ENCODE results near the gene TEX44. TPM values are rescaled to one million over a fixed set of nuclear protein-coding genes. Genes with fewer than 3 reads are reported as not detected.

Gene TEX44
- total and polyA plus RNA-seq, 7 experiments from 2014 or later: not detected

DNA sequence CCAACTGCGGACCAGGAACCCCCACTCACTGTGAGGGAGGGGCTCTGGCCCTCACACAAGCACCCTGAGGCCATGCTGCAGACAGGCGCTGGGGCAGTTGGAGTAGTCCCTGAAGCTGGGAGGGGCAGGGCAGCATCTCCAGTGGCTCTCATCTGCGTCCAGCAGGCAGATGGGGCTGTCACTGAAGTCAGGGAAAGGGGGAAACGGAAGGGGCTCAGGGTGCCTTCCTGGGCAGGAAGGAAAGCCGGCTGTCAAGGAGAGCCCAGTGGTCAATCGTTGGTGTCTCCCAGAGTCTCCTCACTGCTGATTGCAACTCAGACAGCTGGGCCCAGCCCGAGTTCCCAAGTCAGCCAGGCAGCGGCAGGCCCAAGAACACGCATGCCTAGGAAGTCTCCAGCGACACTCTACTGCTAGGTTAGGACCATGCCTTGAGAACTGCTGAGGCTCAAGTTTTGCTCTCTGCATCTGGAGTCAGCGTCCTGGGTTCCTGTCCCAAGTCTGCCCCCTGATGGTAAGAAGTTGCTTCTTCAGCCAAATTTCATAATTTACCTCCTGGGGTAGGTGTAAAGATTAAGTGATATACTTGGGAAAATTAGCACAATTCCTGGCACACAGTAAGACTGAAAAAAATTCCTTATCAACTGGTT, 35.0 kb upstream of the TEX44 start:
- ATAC-seq (peak; percentile 93), DNase-seq (peak; percentile 29 to 79 (median 76))
- Mint-ChIP-seq H3K4me3 (no peak overlapping the region), H3K9me3 (peaks cover 0 to 16% (median 9%) of the 10 kb centered on the region in 11 donors), H3K27ac (no peak overlapping the region), H3K27me3 (peaks cover 0 to 3% (median 0%) of the 10 kb centered on the region in 5 donors), H3K4me1 (peaks cover 0 to 33% (median 9%) of the 10 kb centered on the region in 7 donors), H3K36me3 (peaks cover 0 to 19% (median 10%) of the 10 kb centered on the region in 5 donors)
- H3K9me3 ChIP-seq (ENCODE audit: control insufficient read depth in 2 of 3, low read length in 3 of 3): peaks cover 0 to 6% (median 0%) of the 10 kb centered on the region in 3 experiments
- no peak overlapping the region for H3K27ac ChIP-seq (ENCODE audit: low read depth, low read length)
- ChIA-PET CTCF (interaction anchor here (1.0 to 2.1 kb wide), 6 partner anchors 11 to 81 kb away, joined by 3 to 8 read pairs (median 5); no protein-coding TSS in a partner anchor), POLR2A (interaction anchor here (1.3 kb wide), 1 partner anchor 93 kb away, joined by 5 read pairs; the partner anchor contains the start of gene NCL)
- H3K27me3 ChIP-seq (ENCODE audit: control insufficient read depth in 2 of 2, insufficient read depth in 2 of 2, low read length in 2 of 2): no peaks in the 10 kb centered on the region
- H3K36me3 ChIP-seq (ENCODE audit: control insufficient read depth in 2 of 3, insufficient read depth in 3 of 3, low read length in 3 of 3): no peaks in the 10 kb centered on the region
- H3K4me1 ChIP-seq (ENCODE audit: control insufficient read depth in 2 of 2, insufficient read depth in 2 of 2, low read length in 2 of 2): peaks cover 0 to 5% of the 10 kb centered on the region in 2 donors
- intact Hi-C loops (cut with micrococcal nuclease): loop anchor here (1.0 to 5.0 kb wide), 6 partner anchors 12 to 453 kb away; partner anchors contain the start of genes NMUR1 (in 2 of the 2) and NCL (in 1 of the 2)
- no peak overlapping the region for H3K4me3 ChIP-seq (ENCODE audit: low read length)

DNA sequence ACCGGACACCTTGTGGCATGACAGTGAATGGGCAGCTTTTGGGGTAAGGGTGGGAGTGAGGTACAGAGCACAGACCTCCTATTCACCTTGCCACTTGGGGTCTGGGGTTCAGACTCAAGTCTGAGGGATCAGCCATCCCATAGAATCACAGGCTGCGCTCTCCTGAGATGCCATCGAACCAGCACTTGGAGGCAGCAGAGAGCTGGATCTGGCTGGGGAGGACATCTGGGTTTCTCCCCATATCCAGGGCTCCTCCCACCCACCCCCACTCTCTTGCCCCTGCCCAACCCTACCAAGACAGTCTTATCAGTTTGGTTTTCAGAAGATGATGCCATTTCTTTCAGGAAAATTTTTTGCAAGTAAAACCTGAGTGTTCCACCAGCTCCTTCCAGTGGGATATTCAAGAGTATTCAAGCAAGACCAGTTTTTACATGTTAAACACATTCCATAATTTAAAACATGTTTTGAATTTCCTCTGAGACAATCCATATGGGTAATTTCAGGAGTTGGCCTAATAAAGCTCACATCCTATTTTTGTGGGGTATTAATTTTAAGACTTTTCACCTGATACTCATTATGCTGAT, 29.2 kb upstream of the TEX44 start:
- POLR2A ChIA-PET: no interaction called here
- Mint-ChIP-seq H3K4me3 (no peak overlapping the region), H3K36me3 (no peaks in the 10 kb centered on the region), H3K4me1 (peaks cover 0 to 2% (median 0%) of the 10 kb centered on the region in 7 donors), H3K27me3 (peaks cover 0 to 12% (median 0%) of the 10 kb centered on the region in 5 donors), H3K27ac (no peak overlapping the region), H3K9me3 (peaks cover 0 to 2% (median 0%) of the 10 kb centered on the region in 11 donors)
- ATAC-seq (peak; percentile 61), DNase-seq (peak in 1 of 9 donors; percentile 34)
- Histone ChIP-seq H3K27ac (ENCODE audit: low read depth, low read length) (no peak overlapping the region), H3K27me3 (ENCODE audit: control insufficient read depth in 2 of 2, insufficient read depth in 2 of 2, low read length in 2 of 2) (no peaks in the 10 kb centered on the region), H3K9me3 (ENCODE audit: control insufficient read depth in 2 of 3, low read length in 3 of 3) (no peaks in the 10 kb centered on the region), H3K4me3 (ENCODE audit: low read length) (no peak overlapping the region), H3K4me1 (ENCODE audit: control insufficient read depth in 2 of 2, insufficient read depth in 2 of 2, low read length in 2 of 2) (no peaks in the 10 kb centered on the region), H3K36me3 (ENCODE audit: control insufficient read depth in 2 of 3, insufficient read depth in 3 of 3, low read length in 3 of 3) (no peaks in the 10 kb centered on the region)
- intact Hi-C loops (cut with micrococcal nuclease): loop anchor here (1.0 kb wide), 1 partner anchor 38 kb away; no protein-coding TSS in a partner anchor
- CTCF ChIA-PET: interaction anchor here (0.5 kb wide), 1 partner anchor 11 kb away, joined by 3 read pairs; no protein-coding TSS in a partner anchor

DNA sequence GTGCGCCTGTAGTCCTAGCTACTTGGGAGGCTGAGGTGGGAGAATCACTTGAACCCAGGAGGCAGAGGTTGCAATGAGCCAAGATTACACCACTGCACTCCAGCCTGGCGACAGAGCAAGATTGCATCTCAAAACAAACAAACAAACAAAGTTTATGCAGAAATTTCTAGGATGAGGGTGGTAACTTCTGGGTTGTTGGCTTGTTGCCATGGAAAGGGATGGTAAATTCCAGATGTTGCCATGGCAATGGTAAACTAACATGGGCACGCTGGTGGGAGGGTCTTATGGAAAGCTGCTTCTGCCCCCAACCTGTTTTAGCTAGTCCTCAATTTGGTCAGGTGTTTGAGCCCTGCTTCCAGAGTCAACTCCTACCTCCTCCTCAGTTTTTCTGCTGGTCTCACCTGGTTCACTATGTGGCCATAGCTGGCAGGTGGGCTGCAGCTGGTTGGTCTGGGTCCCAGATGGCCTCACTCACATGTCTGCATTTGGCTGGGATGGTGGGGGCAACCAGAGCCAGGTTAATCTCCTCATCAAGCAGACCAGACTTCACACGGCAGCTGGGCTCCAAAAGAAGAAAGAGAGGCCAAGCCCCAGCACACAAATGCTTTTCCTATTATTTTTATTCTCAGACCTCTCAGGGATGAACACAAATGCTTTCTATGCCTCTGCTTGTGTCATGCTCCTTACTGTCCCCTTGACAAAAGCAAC, 26.6 kb upstream of the TEX44 start:
- Histone ChIP-seq H3K9me3 (ENCODE audit: control insufficient read depth in 2 of 3, low read length in 3 of 3) (no peaks in the 10 kb centered on the region), H3K4me3 (ENCODE audit: low read length) (no peak overlapping the region), H3K4me1 (ENCODE audit: control insufficient read depth in 2 of 2, insufficient read depth in 2 of 2, low read length in 2 of 2) (no peaks in the 10 kb centered on the region), H3K27ac (ENCODE audit: low read depth, low read length) (no peak overlapping the region), H3K36me3 (ENCODE audit: control insufficient read depth in 2 of 3, insufficient read depth in 3 of 3, low read length in 3 of 3) (no peaks in the 10 kb centered on the region), H3K27me3 (ENCODE audit: control insufficient read depth in 2 of 2, insufficient read depth in 2 of 2, low read length in 2 of 2) (no peaks in the 10 kb centered on the region)
- POLR2A ChIA-PET: no interaction called here
- intact Hi-C loops (cut with micrococcal nuclease): no loop called here
- ATAC-seq (no peak), DNase-seq (no peak)
- no peaks in the 10 kb centered on the region for H3K36me3 Mint-ChIP-seq
- peaks cover 0 to 8% (median 0%) of the 10 kb centered on the region in 7 donors for H3K4me1 Mint-ChIP-seq
- H3K9me3 Mint-ChIP-seq: peaks cover 0 to 2% (median 0%) of the 10 kb centered on the region in 11 donors
- H3K27me3 Mint-ChIP-seq: peaks cover 0 to 10% (median 0%) of the 10 kb centered on the region in 5 donors
- H3K27ac Mint-ChIP-seq: no peak overlapping the region
- H3K4me3 Mint-ChIP-seq: no peak overlapping the region
- CTCF ChIA-PET: no interaction called here

DNA sequence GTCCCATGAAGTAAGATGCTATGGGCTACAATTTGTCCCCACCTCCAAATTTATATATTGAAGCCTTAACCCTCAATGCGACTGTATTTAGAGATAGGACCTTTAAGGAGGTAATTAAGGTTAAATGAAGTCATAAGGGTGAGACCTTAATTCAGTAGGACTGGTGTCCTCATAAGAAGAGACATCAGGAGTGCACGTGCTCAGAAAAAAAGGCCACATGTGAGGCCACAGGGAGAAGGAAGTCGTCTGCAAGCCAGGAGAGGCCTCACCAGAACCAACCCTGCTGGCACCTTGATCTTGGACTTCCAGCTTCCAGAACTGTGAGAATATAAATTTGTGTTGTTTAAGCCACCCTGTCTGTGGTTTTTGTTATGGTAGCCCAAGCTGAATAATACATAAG, 25.5 kb upstream of the TEX44 start:
- POLR2A ChIA-PET: interaction anchor here (0.6 kb wide), 1 partner anchor 8 kb away, joined by 7 read pairs; no protein-coding TSS in a partner anchor
- ATAC-seq (no peak), DNase-seq (no peak)
- no peaks in the 10 kb centered on the region for H3K4me1 ChIP-seq (ENCODE audit: control insufficient read depth in 2 of 2, insufficient read depth in 2 of 2, low read length in 2 of 2)
- H3K9me3 ChIP-seq (ENCODE audit: control insufficient read depth in 2 of 3, low read length in 3 of 3): no peaks in the 10 kb centered on the region
- H3K27ac Mint-ChIP-seq: no peak overlapping the region
- peaks cover 0 to 10% (median 0%) of the 10 kb centered on the region in 5 donors for H3K27me3 Mint-ChIP-seq
- H3K9me3 Mint-ChIP-seq: peaks cover 0 to 2% (median 0%) of the 10 kb centered on the region in 11 donors
- no peaks in the 10 kb centered on the region for H3K36me3 Mint-ChIP-seq
- no peak overlapping the region for H3K4me3 ChIP-seq (ENCODE audit: low read length)
- no peak overlapping the region for H3K27ac ChIP-seq (ENCODE audit: low read depth, low read length)
- no peaks in the 10 kb centered on the region for H3K36me3 ChIP-seq (ENCODE audit: control insufficient read depth in 2 of 3, insufficient read depth in 3 of 3, low read length in 3 of 3)
- no peaks in the 10 kb centered on the region for H3K27me3 ChIP-seq (ENCODE audit: control insufficient read depth in 2 of 2, insufficient read depth in 2 of 2, low read length in 2 of 2)
- peaks cover 0 to 8% (median 0%) of the 10 kb centered on the region in 7 donors for H3K4me1 Mint-ChIP-seq
- intact Hi-C loops (cut with micrococcal nuclease): no loop called here
- no peak overlapping the region for H3K4me3 Mint-ChIP-seq
- CTCF ChIA-PET: interaction anchor here (0.7 kb wide), 1 partner anchor 34 kb away, joined by 3 read pairs; no protein-coding TSS in a partner anchor

DNA sequence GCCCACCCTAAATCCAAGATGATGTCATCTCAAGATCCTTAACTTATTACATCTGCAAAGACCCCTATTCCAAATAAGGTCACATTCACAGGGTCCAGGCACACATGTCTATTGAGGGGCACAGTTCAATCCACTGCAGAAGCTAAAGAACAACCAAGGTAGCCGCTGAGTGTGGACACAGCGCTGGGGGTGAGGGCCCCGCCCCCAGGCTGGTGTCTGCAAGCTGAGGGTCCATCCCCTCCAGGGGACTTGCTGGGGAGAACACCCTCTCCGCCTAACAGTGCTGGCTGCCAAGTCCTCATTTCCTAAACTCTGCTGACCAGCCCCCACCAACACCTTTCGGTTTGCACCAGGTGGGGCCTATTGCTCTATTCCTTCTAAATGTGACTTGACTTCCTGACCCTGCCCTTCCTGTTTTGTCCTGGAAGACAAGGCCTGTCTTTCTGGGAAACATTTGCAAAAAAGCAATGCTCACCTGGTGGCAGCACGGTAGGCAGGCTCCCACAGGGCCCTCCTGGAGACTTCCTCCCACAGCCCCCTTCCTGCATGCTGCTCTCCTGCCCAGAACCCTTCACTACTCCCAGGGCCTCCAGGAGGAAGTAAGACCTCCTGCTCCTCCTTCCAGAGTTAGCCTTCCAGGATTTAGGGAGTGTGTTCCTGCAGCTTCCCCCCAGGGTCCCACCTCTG, 24.4 kb upstream of the TEX44 start:
- no peak overlapping the region for H3K27ac Mint-ChIP-seq
- POLR2A ChIA-PET: no interaction called here
- peaks cover 0 to 2% (median 0%) of the 10 kb centered on the region in 11 donors for H3K9me3 Mint-ChIP-seq
- Histone ChIP-seq H3K27me3 (ENCODE audit: control insufficient read depth in 2 of 2, insufficient read depth in 2 of 2, low read length in 2 of 2) (no peaks in the 10 kb centered on the region), H3K36me3 (ENCODE audit: control insufficient read depth in 2 of 3, insufficient read depth in 3 of 3, low read length in 3 of 3) (no peaks in the 10 kb centered on the region), H3K9me3 (ENCODE audit: control insufficient read depth in 2 of 3, low read length in 3 of 3) (no peaks in the 10 kb centered on the region), H3K4me3 (ENCODE audit: low read length) (no peak overlapping the region), H3K27ac (ENCODE audit: low read depth, low read length) (no peak overlapping the region), H3K4me1 (ENCODE audit: control insufficient read depth in 2 of 2, insufficient read depth in 2 of 2, low read length in 2 of 2) (no peaks in the 10 kb centered on the region)
- intact Hi-C loops (cut with micrococcal nuclease): no loop called here
- ATAC-seq (no peak), DNase-seq (no peak)
- H3K27me3 Mint-ChIP-seq: peaks cover 0 to 13% (median 0%) of the 10 kb centered on the region in 5 donors
- CTCF ChIA-PET: no interaction called here
- H3K36me3 Mint-ChIP-seq: no peaks in the 10 kb centered on the region
- no peak overlapping the region for H3K4me3 Mint-ChIP-seq
- H3K4me1 Mint-ChIP-seq: peaks cover 0 to 8% (median 0%) of the 10 kb centered on the region in 7 donors

DNA sequence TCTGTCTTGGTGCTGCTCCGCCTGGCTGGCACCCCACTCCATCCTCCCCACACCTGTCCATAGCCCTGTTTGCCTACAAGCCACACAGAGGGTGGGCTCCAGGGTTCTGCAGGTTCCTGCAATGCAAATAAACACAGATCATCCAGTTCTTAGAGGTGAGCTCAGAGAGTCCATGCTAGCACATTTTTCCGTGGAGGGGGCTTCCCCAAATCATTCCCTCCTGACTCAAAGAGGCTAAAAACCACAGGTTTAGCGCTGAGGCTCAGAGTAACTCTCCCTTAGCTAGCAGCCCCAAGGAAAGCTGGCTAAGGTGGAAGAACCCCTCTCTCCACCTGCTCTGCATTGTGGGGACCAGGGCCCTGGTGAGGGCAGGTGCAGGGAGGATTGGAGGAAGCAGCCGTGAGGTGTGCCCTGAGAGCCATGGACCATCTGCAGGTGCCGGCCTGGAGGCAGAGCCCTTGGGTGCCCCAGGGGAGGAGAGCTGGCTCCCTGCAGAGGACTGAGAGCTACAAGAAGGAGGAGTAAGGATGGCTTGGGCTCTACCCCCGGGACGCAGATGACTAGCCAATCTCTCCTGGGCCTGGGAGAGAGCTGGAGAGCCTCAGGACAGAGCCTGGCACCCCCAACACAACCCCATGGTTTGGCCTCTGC, 23.8 kb upstream of the TEX44 start:
- Histone ChIP-seq H3K4me3 (ENCODE audit: low read length) (no peak overlapping the region), H3K36me3 (ENCODE audit: control insufficient read depth in 2 of 3, insufficient read depth in 3 of 3, low read length in 3 of 3) (no peaks in the 10 kb centered on the region), H3K27ac (ENCODE audit: low read depth, low read length) (no peak overlapping the region), H3K9me3 (ENCODE audit: control insufficient read depth in 2 of 3, low read length in 3 of 3) (no peaks in the 10 kb centered on the region), H3K4me1 (ENCODE audit: control insufficient read depth in 2 of 2, insufficient read depth in 2 of 2, low read length in 2 of 2) (no peaks in the 10 kb centered on the region), H3K27me3 (ENCODE audit: control insufficient read depth in 2 of 2, insufficient read depth in 2 of 2, low read length in 2 of 2) (no peaks in the 10 kb centered on the region)
- Mint-ChIP-seq H3K27ac (no peak overlapping the region), H3K36me3 (no peaks in the 10 kb centered on the region), H3K9me3 (peaks cover 0 to 2% (median 0%) of the 10 kb centered on the region in 11 donors), H3K27me3 (peaks cover 0 to 12% (median 0%) of the 10 kb centered on the region in 5 donors), H3K4me3 (no peak overlapping the region), H3K4me1 (peaks cover 0 to 8% (median 0%) of the 10 kb centered on the region in 7 donors)
- POLR2A ChIA-PET: interaction anchor here (0.6 kb wide), 1 partner anchor 122 kb away, joined by 3 read pairs; no protein-coding TSS in a partner anchor
- ATAC-seq: no peak
- intact Hi-C loops (cut with micrococcal nuclease): no loop called here
- CTCF ChIA-PET: interaction anchor here (0.7 kb wide), 1 partner anchor 11 kb away, joined by 4 read pairs; no protein-coding TSS in a partner anchor
- DNase-seq: no peak

Data from naive thymus-derived CD4-positive, alpha-beta T cell (primary cell).